Keratinocyte (primary cell): ENCODE data around the gene WNT9B.

ENCODE experiments used
- EZH2 ChIP-seq: IDR thresholded peaks from one replicate; pipeline ENCODE4 v1.6.1; 2012; ENCODE audit warnings: inconsistent platforms, mild to moderate bottlenecking, low read length, moderate library complexity
- TF ChIP-seq, protein P1 (sequence below), 3 experiments: IDR thresholded peaks in 1 of 3; conservative IDR thresholded peaks in 1 of 3; optimal IDR thresholded peaks in 1 of 3; 2 replicates in 2 of 3; 3 replicates in 1 of 3; pipeline versions ENCODE3 to v1.5.1; 2011; ENCODE audit warnings: low read length in 3 of 3, mild to moderate bottlenecking in 3 of 3, moderate library complexity in 2 of 3, control low read depth in 1 of 3, inconsistent platforms in 1 of 3; ENCODE audit not compliant: insufficient read depth in 2 of 3; ENCODE audit errors: extremely low read depth in 1 of 3

DNA sequence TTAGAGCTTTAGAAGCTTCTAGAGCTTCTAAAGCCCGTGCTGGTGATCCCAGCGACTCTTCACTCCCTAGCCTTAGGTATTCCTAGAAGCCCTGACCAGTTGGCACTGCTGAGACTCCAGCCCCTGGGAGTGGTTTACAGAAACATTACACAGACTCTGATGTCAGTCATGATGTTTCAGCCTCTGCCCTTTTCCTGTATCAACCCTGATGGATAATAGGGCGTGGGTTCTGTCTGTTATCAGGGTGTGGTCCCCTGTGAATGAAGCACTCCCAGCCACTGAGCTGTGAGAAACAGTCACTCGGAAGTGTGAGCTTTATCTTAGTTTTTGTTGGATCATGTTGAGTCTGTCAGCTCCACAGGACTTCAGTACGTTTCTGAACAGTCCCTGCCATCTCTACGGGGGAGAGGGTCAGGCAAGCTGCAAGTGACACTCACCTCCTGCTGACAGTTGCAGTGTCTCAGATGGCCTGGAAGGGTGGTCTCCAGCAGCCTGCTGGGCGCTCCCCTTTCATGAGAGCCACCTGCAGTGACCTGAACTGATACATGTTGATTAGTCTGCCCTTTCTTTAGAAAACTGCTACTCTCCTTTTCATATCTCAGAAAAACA, 84.4 kb downstream of the WNT9B start:
- TF ChIP-seq, protein P1, sequence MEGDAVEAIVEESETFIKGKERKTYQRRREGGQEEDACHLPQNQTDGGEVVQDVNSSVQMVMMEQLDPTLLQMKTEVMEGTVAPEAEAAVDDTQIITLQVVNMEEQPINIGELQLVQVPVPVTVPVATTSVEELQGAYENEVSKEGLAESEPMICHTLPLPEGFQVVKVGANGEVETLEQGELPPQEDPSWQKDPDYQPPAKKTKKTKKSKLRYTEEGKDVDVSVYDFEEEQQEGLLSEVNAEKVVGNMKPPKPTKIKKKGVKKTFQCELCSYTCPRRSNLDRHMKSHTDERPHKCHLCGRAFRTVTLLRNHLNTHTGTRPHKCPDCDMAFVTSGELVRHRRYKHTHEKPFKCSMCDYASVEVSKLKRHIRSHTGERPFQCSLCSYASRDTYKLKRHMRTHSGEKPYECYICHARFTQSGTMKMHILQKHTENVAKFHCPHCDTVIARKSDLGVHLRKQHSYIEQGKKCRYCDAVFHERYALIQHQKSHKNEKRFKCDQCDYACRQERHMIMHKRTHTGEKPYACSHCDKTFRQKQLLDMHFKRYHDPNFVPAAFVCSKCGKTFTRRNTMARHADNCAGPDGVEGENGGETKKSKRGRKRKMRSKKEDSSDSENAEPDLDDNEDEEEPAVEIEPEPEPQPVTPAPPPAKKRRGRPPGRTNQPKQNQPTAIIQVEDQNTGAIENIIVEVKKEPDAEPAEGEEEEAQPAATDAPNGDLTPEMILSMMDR (optimal IDR thresholded peaks at IDR 0.05 in 1 of 3, IDR thresholded peaks at IDR 0.05 in 1 of 3, conservative IDR thresholded peaks at IDR 0.05 in 1 of 3; ENCODE audit: extremely low read depth in 1 of 3, insufficient read depth in 2 of 3, low read length in 3 of 3): no peak
- no peak for TF ChIP-seq EZH2
